ENCODE results near the gene IQSEC3.
"Not testable (repeated sequence)": the region's sequence is repeated elsewhere in the genome, so short reads cannot be mapped to it uniquely, and the experiment has no call there.

- TF ChIP-seq CTCF (conservative IDR thresholded peaks at IDR 0.05; ENCODE audit: low read length); EZH2phosphoT487 (IDR thresholded peaks at IDR 0.05; ENCODE audit: borderline replicate concordance): not testable (repeated sequence)
These were observed 10.6 kb downstream of the IQSEC3 start for GRCh38 chr12:77101-77719.

Measured in Loucy (cell line).